Measurements from ENCODE around the gene IFT25.

DNA sequence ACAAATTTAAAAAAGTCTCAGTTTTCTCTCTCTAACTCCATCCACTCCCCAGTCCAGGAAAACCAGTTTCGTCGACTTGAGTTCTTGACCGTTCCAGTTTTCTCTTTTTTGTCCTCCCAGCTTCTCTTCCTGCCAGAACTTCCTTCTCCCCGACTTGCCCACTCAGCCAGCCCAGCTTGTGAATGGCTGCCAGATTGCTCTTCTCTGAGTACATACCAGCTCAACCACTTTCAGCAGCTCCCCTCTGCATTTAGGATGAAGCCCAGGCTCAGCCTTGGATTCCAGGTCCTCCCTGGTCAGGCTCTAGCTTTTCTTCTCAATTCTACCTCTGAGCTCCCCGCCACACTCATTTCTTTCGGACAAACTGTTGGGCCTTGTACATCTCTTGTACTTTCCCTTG is 50.1 kb downstream of the IFT25 start:
- no peak for TF ChIP-seq CTCF (IDR thresholded peaks at IDR 0.05)
- no peak for TF ChIP-seq EZH2 (IDR thresholded peaks at IDR 0.05; ENCODE audit: borderline replicate concordance, insufficient read depth, low read depth, low read length, poor library complexity, severe bottlenecking)
